GM21737 (cell line): ENCODE data around the gene TMEM163.
"Not testable (repeated sequence)": the region's sequence is repeated elsewhere in the genome, so short reads cannot be mapped to it uniquely, and the experiment has no call there.

Source experiments
- ATAC-seq: cut with Tn5 transposase; IDR thresholded peaks from one replicate; pipeline ENCODE4 v1.9.1; 2021; ENCODE audit warnings: mild to moderate bottlenecking, moderate library complexity; ENCODE audit not compliant: unreplicated experiment

Gene TMEM163

DNA sequence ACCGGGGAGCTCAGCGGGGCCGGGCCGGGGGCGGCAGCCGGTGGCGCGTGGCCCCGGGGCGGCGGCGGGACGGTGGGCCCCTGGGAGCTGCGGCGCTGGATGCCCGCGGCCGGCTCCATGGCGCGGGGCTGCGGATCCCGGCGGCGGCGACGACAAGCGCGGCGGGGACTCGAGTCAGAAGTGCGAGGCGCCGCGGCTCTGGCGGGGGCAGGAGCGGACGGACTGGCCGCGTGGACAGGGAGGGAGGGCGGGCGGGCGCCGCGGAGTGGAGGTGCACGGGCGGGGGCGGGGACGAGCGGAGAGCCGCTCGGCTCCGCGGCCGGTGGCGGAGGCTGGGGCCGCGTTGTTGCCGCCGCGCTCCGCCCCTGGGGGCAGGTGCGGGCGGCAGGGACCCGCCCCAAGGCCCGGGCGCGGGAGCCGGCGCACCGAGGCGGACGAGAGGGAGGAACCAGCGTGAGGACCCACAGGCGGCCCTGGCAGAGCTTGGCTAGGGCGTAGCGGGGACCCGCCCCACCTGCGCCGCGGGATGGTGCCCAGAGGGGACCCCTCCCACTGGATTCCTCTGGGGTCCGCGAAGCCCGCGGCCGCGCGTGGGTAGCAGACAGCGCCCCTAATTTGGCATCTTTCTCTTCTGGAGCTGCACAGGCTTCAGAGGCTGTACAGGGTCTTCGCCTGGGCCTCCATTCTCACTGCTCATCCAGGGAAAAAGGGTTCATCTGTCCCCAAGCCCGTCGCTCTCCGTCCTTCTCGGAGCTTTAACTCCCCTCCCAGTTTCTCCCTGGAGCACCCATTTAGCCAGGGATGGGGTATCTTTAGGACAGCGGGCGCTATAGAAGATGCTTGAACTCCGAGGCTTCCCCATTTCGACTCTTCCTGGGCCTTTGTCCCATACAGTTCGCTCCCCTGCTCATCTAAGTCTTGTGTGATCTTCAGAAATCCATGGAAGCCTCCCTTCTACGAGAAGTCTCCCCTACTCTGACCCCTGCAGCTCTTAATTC, at the start of gene TMEM163:
Gene TMEM163 (minus strand): TSS at position 184 of the 998 bp plus-strand sequence.
- ATAC-seq: no peak

DNA sequence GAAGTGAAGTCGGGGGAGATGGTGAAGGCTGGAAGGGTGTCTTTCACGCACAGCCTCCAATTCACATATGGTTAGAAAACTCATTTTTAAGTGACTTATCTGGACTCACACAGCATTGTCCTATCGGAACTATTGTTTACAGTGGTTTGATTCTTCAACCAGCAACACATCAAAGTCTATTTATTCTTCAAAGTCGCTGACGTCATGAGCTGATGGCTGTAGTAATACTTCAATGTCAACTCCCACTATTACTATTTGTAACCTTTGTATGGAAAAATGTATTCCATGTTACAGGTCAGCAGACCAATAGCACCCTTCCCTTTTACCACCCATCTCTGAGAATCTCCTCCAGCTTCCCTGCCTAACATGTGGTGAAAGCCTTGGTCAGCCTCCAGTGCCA, 47.8 kb upstream of the TMEM163 start:
- no peak for ATAC-seq

DNA sequence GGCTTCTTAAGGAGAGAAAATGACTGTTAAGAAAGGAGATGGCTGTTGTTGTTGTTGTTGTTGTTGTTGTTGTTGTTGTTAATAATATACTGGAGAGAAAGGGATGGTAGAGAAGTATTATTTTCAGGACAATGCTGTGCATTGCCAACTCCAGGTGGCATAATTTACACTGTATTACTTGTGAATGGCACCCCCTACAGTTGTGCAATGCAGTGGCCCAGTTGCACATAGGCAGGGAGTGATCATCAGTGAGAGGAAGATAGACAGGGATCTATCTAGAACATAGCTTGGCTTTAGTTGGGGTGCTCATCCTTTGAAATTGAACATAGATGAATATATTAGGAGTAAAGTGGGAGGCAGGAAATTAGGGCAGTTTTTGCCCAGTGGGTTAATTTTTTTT, 47.2 kb upstream of the TMEM163 start:
- ATAC-seq: no peak

DNA sequence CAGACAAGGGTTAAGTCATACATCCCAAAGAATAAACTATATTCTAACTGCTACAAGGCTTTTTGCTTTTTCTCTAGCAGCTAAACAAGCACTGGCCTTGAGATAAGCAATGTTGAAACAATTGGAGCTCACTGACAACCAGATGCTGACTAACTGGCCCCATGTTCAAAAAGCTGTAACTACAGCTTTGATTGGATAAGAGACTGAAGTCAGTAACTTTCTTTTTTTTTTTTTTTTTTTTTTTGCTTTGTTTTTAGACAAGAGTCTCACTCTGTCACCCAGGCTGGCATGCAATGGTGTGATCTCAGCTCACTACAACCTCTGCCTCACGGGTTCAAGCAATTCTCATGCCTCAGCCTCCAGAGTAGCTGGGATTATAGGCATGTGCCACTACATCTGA, 45.4 kb upstream of the TMEM163 start:
- ATAC-seq: no peak

DNA sequence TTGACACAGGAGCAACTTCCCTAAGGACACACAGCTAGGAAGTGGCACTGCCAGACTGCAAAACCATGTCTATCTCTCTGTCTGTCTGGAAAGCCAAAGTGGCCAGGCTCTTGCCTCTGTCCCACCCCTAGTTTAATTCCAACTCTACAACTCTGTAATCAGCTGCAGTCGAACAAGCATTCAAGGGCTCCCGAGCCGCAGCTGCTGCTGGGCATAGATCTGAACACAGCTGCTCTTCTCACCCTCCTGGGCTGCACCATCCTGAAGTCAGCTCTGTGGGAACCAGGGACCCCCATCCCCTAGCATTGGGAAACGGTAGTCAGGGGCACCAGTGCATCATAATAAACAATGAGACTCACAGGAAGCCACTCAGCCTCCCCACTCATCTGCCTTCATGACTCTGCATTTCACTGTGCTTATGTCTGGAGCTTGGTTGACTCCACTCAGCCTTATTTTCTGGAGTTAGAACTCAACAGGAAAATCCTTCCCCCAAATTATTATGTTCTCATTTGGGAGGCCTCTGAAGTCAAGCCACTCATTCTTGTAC, 44.4 kb upstream of the TMEM163 start:
- ATAC-seq: no peak

DNA sequence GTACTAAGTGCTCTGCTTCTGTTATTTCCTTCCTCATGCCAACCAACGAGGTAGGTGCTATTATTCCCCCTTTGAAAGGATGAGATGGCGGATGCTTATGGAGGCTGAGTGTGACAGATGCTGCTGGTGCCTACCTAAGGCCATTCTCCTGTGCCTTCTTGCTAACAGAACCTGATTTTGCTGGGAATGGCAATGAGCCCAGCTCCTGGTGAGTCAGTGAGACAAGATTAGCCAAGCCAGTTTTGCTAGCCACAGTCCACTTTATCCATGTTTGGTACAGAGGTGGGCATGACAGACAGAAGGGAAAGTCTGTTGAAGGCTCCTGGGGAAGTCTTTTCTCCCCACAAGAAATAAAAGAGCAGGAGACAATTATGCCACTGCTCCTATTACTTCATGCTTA, 43.7 kb upstream of the TMEM163 start:
- ATAC-seq: no peak

DNA sequence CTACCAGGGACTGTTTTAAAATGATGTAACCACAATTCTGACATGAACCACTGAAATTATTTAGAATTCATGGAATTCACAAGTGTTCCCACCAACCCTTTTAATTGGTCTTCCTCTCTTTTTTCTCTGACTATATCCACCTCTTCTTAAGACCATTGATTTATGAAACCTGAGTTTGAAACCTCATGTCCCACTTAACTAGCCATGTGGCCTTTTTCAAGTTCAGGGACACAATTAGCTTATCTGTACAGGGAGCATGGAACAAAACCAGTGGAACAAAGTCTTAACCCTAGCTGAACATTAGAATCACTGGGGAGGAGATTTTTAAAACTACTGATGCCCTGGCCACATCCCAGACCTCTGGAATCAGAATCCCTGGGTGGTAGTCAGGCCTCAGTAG, 41.6 kb upstream of the TMEM163 start:
- ATAC-seq: no peak

DNA sequence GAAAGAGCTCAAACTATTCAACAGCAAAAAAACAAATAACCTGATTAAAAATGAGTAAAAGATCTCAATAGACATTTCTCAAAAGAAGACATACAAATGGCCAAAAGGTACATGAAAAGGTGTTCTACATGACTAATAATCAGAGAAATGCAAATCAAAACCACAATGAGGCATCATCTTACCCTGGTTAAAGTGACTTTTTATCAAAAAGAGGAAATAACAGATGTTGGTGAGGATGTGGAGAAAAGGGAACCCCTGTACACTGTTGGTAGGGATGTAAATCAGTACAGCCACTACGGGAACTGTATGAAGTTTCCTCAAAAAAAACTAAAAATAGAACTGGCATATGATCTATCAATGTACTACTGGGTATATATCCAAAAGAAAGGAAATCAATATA, 39.8 kb upstream of the TMEM163 start:
- ATAC-seq: peak; percentile 81

DNA sequence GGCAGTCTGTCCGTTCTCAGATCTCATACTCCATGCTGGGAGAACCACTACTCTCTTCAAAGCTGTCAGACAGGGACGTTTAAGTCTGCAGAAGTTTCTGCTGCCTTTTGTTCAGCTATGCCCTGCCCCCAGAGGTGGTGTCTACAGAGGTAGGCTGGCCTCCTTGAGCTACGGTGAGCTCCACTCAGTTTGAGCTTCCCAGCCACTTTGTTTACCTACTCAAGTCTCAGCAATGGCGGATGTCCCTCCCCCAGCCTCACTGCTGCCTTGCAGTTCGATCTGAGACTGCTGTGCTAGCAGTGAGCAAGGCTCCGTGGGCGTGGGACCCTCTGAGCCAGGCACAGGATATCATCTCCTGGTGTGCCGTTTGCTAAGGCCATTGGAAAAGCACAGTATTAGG, 33.2 kb upstream of the TMEM163 start:
- ATAC-seq: not testable (repeated sequence)

DNA sequence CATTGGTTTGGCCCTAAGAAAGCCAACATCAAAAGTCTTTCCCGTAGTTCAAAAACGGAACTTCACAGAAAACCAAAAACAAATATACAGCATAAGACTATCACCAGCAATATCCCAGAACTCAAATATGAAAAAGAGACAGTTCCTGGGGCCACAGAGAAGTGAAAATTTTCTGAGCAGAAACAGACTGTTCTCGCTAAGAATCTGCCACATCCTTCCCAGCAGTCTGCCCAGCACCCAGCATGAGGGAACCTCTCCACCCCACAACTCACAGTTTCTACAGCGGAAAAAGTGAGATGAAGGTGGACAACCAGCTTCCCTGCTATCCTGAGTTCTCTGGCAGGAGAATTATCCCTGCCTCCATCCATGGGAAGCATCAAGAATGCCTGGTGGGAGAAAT, 26.7 kb upstream of the TMEM163 start:
- no peak for ATAC-seq

DNA sequence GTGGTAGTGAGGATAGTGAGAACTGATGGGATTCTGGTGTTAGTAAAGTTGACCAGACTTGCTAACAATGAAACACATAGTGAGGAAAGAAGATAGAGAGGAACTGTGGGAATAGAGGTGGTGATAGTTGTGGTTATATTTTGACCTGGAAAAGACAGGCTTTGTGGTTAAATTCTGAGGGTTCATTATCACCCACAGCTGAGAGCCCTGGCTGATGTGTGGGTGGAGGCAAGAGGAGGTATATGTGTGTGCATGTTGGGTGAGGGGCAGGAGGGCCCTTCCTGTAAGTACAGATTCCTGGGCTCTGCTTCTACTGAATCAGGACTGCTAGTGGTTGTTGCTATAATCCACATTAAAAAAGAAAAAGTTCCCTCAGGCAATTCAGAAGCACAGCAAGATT, 26.2 kb upstream of the TMEM163 start:
- no peak for ATAC-seq

DNA sequence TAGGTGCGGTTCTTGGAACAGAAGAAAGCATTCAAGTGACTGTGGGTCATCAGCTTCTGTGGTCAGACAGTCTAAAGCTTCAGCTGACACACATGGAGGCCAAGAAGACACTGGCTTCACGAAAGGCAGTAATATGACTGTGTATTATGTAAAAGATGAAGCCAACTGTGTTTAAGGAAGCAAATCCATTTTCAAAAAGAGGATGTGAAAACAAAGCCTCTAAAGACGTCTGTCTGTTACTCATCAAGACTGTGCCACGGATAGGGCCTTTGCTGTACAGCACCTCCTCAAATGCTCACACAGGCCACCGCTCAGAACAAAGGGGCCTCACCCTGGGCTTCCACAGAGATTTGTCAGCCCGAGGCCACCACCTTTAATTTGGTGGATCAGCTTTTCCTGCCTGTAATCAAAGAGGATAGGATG, 21.1 kb upstream of the TMEM163 start:
- ATAC-seq: peak; percentile 93

DNA sequence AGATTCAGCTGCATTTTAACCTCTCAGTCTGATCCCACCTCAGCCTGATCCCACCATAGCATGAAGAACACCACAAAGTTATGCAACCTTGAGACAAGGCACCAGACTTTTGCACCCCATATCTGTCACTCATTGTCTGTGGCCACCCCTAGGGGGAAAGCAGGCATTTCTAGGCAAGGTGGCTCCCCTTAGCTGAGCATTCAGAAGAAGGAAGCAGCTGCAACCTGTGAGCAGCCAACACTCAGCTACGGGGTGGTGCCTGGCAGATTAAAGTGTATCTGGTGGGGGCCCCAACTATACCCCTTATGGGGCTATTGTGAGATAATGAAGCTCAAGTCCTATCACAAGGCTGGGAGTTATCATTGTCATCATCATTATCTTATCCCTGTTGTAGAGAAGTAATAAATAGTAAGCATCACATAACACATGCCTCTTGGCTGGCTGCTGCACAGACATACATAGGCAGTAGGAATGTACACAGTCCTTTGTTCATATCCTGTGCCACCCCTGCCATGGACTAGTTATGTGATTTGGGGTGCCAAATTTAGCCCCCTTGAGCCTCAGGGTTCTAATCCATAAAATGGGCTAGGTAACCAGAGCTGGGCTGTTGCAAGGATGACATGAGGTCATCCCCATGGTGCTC, 20.6 kb upstream of the TMEM163 start:
- ATAC-seq: peak; percentile 18

DNA sequence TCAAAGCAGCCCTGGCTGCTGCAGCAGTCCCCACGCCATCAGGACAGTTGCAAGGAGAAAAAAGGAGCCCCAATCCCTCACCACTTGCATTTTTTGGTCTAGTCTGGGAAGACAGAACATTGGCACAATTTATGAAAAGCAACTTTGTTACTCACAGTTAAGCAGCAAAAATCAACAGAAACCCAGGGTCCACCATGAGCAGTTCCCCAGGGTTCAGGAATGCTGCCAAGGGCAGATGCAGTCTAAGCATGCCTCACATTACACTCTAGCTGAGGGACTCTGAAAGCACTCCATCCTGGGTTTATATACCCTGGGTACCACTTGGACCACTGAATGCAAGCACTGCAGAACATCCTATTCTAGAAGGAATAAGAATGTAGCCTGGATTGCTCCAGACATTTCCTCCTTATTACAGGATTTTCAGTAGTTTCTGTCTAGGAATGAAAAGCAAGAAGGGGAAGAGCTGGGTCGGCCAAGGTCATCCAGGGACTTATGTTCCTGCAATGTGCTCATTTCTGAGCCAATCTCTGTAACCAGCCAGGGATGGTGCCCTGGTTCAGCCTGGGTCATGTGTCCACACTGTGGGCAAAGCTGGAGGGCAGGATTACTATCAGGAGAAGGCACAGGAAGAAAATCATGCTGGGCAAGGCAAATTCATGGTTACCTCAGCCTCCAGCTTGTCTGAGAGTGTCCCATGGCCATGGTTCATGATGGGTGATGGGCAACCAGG, 19.5 kb upstream of the TMEM163 start:
- no peak for ATAC-seq

DNA sequence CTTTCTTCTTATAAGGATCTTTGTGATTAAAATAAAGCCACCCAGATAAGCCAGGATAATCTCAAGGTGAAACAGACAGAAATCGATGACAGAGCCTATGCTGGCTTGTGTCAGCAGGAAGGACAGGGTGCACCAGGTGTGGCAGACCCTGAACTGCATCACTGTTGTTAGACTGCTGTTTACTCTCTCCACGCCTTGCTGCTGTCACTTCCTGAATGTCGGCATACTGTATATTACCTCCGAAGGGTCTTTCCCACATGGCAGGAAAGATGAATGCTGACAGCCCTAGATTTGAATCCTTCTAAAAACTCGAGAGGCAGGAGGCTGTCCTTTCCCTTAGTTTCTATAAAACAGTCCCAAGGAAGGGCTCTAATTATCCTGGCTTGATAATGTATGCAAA, 18.9 kb upstream of the TMEM163 start:
- ATAC-seq: no peak

DNA sequence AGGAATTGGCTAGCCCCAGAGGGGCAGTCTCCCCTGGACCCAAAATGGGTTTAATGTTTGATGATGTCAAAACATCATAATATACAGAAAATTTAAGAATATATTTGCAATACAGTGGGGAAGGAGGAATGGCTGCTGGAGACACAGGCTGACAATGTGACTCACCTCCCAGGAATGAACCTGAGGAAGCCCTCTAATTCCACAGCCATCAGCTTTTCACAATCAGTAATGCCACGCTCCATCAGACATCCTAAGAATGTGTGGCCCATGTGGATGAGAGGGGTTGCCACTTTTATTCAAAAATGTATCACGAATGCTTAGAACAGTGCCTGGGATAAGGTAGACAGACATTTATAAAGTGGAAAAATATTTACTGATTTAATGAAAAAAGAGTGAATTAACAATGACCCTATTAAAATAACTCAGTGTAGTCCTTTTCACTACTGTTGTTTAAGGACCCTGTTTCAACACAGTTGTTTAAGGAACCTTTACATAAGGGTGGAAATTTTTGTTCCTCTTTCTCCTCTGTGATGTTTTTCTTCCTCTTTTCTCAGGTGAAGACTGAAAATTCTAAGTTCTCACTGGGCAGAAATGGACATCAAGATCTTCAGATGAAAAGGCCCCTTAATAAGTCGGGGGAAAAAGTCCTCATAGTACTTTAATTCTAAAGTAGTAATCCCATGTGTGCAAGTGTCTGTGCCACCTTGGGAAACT, 17.5 kb upstream of the TMEM163 start:
- ATAC-seq: no peak

DNA sequence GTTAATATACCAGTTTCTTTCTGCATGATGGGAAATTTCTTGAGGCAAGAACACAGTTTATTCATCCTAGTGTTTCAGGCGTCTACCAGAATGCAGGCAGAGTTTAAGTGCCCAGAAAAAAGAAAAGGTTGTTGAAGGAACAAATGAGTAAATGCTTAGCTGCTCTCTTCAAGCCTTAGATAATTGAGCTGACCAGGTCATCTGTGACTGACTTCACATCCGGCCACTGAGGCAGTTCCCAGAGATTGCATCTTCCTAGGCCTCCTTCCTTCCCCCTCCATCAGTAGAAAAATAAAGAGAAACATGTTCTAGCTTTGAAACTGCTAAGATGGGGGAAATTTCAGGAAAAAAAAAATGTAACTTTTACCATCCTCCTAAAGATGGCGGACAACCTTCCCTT, 9.4 kb upstream of the TMEM163 start:
- ATAC-seq: no peak

DNA sequence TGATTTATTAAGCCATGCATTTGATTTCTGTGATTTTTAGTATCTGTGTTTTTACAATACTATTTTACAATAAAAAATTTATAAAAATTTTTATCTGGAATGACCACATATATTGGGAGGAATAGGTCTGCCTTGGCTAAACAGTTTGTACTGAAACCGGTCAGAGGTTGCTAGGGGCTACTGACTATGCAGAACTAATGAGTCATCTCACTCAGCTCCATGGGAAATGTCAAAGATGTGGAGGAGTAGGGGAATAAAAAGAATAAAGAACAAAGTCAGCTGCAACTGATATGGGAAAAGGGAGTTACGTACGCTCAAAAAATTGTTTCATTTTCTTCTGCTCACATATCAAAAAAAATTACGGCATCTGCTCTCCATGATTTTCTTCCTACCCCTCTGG, 8.6 kb upstream of the TMEM163 start:
- no peak for ATAC-seq

DNA sequence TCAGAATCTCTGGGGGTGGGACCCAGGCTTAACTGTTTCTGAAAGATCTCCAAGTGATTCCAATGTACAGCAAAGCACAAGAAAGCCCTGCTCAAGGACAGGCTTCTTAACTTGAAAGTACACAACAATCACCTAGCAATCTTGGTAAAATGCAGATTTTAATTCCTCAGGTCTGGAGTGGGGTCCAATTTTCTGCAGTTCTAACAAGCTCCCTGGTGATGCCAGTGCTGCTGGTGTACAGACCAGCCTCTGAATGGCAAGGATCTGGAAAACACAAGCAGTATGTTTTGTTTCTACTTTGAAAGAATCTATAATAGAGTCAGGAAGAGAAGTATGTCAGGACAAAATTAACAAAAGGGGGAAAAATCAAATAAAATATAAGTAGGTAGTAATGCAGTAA, 7.8 kb upstream of the TMEM163 start:
- ATAC-seq: no peak

DNA sequence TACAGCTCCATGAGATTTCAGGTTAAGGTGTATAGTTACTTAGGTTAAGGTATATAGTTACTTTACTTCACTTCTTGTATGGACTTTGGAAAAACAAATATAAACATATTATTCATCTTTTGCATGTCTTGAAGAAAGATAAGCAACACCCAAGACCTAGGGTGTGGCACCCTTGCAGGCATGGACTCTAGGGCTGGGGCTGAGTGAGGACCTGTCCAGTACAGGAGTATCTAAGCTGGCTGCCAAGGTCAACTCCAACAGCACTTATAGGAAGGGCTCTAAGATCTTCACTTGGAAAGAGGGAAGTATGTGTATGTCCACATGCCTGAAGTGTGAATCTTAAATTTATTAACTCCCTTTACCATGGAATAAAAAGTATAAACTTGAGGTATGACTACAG, 7.1 kb upstream of the TMEM163 start:
- no peak for ATAC-seq

DNA sequence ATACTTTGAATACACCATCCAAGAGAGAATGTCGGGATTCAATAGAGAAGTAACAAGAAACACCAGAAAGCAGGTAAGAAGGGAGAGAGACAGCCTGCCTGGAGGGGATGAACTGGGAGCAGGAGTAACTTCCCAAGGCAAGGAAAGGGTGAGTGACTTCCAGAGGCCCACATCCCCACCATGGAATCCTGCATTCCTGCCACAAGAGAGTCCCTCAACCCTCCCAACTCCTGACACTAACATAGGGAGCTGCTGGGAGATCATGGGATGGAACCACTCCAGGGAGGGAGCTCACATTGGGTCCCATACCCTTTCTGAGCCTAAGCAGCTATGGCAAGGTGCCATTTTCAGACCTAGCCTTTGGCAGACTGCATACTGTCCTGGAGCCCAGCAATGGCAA, 5.5 kb upstream of the TMEM163 start:
- no peak for ATAC-seq
